Naive B cell (primary cell): ENCODE measurements around the gene PLEKHG1. TPM values are rescaled to one million over a fixed set of nuclear protein-coding genes. Genes with fewer than 3 reads are reported as not detected.

Experiments
- ATAC-seq, 2 donors: fragments of 150-1000 bp; cut with Tn5 transposase; 2 replicates each; pipeline ENCODE4 v1.10.0; 2021; ENCODE audit warnings: low read depth in 2 of 2, mild to moderate bottlenecking in 2 of 2, moderate library complexity in 2 of 2
- DNase-seq: peaks from one replicate; pipeline ENCODE4 v3.0.0; 2022
- H3K27ac Mint-ChIP-seq, 6 donors: one replicate each; pipeline ENCODE4 v1.8.0; 2020 to 2022; ENCODE audit warnings: mild to moderate bottlenecking in 6 of 6, mixed read lengths in 6 of 6, moderate library complexity in 5 of 6, inconsistent platforms in 2 of 6
- H3K27me3 Mint-ChIP-seq, 3 donors: one replicate each; pipeline ENCODE4 v1.8.0; 2021 to 2022; ENCODE audit warnings: mixed read lengths in 3 of 3, mild to moderate bottlenecking in 1 of 3
- H3K36me3 Mint-ChIP-seq, 2 donors: one replicate each; pipeline ENCODE4 v1.8.0; 2020 to 2022; ENCODE audit warnings: mixed read lengths in 2 of 2, inconsistent platforms in 1 of 2, mild to moderate bottlenecking in 1 of 2
- H3K4me1 Mint-ChIP-seq, 3 donors: one replicate each; pipeline ENCODE4 v1.8.0; 2020 to 2022; ENCODE audit warnings: mixed read lengths in 3 of 3, inconsistent platforms in 1 of 3, mild to moderate bottlenecking in 1 of 3, moderate library complexity in 1 of 3
- H3K4me3 Mint-ChIP-seq, 8 donors: one replicate each; pipeline ENCODE4 v1.8.0; 2020 to 2022; ENCODE audit warnings: mild to moderate bottlenecking in 8 of 8, mixed read lengths in 8 of 8, moderate library complexity in 8 of 8, inconsistent platforms in 2 of 8
- H3K9me3 Mint-ChIP-seq, 7 donors: one replicate each; pipeline ENCODE4 v1.8.0; 2020 to 2022; ENCODE audit warnings: mixed read lengths in 7 of 7, mild to moderate bottlenecking in 5 of 7, inconsistent platforms in 2 of 7, moderate library complexity in 1 of 7
- polyA plus RNA-seq, 6 donors: library from polyadenylated mRNA; unstranded; fragments of 300-500 nt; fragmentation: Illumina TruSeq; gene quantifications; one replicate each; pipeline ENCODE4 v1.2.3, GENCODE V29; 2021; ENCODE audit warnings: low read depth in 6 of 6

Gene PLEKHG1
- polyA plus RNA-seq, 6 donors from 2014 or later, result 38.3 to 82.2 (median 50.0) TPM

DNA sequence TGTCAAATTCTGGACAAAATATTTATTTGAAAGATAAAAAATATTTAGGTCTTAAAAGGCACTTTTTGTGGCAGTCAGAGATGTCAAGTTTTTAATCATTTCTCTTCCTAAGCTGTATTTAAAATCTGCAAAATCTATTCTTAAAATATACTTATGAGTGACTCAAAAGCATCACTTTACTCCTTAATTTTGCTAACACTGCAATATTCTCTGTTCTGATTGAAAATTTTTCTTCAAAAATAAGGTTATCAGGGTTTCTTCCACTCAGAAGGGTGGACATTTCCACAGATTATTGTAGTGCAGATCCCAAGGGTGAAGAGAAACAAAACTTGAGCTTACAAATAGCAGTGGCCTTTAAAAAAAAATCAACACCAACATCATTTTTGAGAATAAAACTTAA, 27.5 kb downstream of the PLEKHG1 start:
- Mint-ChIP-seq H3K36me3 (peaks cover 0 to 8% of the 10 kb centered on the region in 2 donors), H3K4me1 (peaks cover 71 to 91% (median 83%) of the 10 kb centered on the region in 3 donors), H3K9me3 (peaks cover 0 to 2% (median 0%) of the 10 kb centered on the region in 7 donors), H3K27me3 (no peaks in the 10 kb centered on the region), H3K4me3 (peak overlapping the region in 5 of 8 donors; percentile 35 to 85 (median 53)), H3K27ac (peak overlapping the region; percentile 73 to 100 (median 99))
- DNase-seq (no peak), ATAC-seq (no peak)

DNA sequence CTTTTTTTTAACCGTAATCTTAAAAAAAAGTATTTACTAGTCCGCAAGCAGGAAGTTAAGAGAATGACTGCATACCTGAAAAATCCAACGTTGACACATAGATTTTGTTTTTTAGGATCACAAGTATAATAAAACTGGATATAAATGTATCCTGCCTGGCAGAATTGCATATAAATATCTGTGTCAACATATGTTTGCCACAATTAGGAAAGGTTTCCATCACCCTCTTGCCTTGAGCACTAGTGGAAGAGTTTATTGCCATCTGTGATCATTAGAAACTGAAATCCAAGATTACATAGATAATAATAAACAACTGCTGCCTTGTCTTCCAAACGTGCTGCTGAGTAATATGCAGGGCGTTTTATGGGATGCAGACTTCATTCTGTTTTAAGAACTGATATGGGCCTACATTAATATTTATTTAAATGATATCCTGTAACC, 27.9 kb downstream of the PLEKHG1 start:
- Mint-ChIP-seq H3K4me3 (peak overlapping the region in 5 of 8 donors; percentile 9 to 56 (median 50)), H3K27ac (peak overlapping the region; percentile 73 to 100 (median 99)), H3K36me3 (peaks cover 0 to 8% of the 10 kb centered on the region in 2 donors), H3K27me3 (no peaks in the 10 kb centered on the region), H3K9me3 (peaks cover 0 to 2% (median 0%) of the 10 kb centered on the region in 7 donors), H3K4me1 (peaks cover 73 to 91% (median 83%) of the 10 kb centered on the region in 3 donors)
- DNase-seq (no peak), ATAC-seq (no peak)

DNA sequence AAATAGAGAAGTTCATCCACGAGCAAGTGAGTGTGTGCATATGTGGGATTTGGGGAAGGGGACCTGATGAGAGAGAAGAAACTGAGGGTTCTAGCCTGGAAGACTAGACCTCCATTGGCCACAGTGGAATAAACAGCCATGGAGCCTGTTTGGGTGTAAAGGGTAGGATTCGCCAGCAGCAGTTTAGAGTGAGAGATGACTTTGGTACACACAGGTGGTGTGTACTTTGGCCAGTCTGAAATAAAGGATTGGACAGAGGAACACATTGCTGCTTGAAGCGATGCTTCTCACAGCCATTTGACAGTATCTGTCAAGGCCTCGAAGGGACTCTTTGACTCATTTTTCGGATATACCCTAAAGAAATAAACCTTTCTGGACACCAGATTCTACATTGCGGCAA, 29.2 kb downstream of the PLEKHG1 start:
- peaks cover 77 to 94% (median 87%) of the 10 kb centered on the region in 3 donors for H3K4me1 Mint-ChIP-seq
- ATAC-seq, result no peak
- peaks cover 0 to 2% (median 0%) of the 10 kb centered on the region in 7 donors for H3K9me3 Mint-ChIP-seq
- DNase-seq, result no peak
- peaks cover 0 to 8% of the 10 kb centered on the region in 2 donors for H3K36me3 Mint-ChIP-seq
- H3K27me3 Mint-ChIP-seq, result no peaks in the 10 kb centered on the region
- H3K27ac Mint-ChIP-seq, result peak overlapping the region; percentile 30 to 99 (median 93)
- peak overlapping the region in 4 of 8 donors; percentile 3 to 33 (median 8) for H3K4me3 Mint-ChIP-seq

DNA sequence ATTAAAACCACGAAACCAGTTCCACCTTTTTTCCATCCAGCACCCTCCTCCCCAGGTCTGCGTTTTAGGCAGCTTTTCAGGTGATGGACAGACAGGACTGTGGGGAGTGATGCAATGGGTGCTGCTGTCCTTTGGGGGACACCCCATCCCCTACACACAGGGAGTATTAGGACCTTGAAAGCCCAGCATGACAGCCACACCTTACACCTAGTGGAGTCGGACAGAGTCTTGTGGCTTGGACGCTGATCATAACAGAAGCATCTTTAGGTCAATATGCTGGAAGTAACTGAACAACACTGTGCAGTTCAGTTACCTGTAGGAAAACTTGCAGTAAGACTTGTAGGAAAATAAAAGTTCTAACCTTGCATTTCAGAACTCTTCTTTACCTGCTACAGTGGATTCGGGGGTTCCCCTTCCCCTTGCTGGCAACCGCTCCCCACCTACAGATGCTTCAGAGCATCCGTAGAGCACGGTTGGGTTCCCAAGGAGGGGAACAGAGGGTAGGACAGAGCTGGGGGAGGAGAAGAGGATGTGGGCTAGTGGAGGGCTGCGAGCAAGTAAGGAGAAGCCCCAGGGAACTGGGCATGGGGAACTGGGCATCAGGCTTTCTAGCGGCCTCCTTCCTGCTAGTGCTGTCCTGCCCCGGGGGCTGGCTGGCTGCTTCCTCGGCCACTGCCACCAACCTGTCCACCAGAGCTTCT, 31.7 kb downstream of the PLEKHG1 start:
- peak; percentile 85 for DNase-seq
- peak; percentile 79 to 82 for ATAC-seq
- no peaks in the 10 kb centered on the region for H3K36me3 Mint-ChIP-seq
- H3K4me3 Mint-ChIP-seq, result peak overlapping the region; percentile 91 to 99 (median 98)
- peak overlapping the region; percentile 98 to 100 (median 99) for H3K27ac Mint-ChIP-seq
- H3K4me1 Mint-ChIP-seq, result peaks cover 75 to 93% (median 89%) of the 10 kb centered on the region in 3 donors
- no peaks in the 10 kb centered on the region for H3K9me3 Mint-ChIP-seq
- H3K27me3 Mint-ChIP-seq, result no peaks in the 10 kb centered on the region

DNA sequence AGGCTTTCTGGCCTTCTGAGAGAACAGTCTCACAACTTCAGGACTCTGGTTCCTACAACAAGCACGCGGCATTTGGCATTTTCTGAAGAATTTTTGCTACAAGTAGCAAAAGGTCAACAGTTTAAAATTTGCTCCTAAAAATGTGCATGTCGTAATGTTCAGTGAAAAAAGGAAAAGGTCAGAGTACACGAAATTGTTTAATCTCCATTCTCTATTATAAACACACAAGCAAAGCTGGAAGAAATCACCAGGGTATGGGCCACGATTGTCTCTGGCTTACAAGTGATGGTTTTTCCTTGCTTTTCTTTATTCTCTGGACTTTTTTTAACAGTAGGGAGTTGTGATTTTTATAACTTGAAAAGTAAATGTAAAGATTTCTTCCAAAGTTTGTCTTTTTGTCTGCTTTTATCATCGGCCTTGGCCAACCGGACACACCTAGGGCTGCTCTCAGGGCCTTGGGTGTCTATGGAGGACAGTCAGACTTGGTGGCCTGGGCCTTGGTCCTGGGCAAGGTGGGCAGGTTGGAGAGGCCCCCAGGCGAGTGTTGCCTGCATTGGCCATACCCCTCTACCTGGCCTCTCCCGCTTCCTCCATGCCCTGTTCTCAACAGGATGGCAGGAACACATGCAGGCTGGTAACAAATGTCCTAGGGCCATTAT, 32.4 kb downstream of the PLEKHG1 start:
- Mint-ChIP-seq H3K4me3 (peak overlapping the region; percentile 94 to 99 (median 98)), H3K27me3 (no peaks in the 10 kb centered on the region), H3K36me3 (no peaks in the 10 kb centered on the region), H3K9me3 (no peaks in the 10 kb centered on the region), H3K27ac (peak overlapping the region; percentile 98 to 100 (median 99)), H3K4me1 (peaks cover 77 to 93% (median 90%) of the 10 kb centered on the region in 3 donors)
- DNase-seq (no peak), ATAC-seq (no peak)

DNA sequence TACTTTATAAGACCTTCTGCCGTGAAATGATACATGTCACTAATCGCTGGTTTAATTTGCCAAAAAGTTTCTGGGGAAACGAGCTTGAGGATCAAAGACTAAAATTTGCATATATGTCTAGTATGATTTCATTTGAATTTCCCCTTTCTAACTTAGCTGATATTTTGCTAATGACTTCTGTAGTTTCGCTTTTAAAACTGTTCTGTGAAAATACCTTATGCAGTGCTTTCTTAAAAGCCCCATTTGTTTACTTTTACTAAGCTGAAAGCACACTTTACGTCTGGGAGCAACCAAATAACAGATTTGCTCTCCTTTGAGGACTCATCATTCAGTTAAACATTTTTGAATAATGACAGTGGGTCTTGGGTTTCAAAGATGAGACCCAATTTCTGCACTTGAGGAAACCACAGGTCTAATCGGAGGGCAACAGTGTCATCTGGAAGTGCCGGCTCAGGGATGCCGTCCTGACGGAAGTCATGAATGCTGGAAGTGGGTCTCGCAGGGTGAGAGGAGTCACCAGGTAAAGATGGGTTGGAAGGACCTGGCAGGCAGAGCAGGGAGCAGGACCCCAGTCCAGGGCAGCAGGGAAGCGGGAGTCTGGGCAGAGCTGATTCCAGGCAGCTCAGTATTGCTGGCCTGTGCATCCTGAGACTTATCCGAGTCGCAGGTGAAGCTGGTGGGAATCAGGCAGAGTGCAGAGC, 33.2 kb downstream of the PLEKHG1 start:
- peak overlapping the region; percentile 98 to 100 (median 99) for H3K27ac Mint-ChIP-seq
- H3K4me1 Mint-ChIP-seq, result peaks cover 79 to 93% (median 92%) of the 10 kb centered on the region in 3 donors
- H3K27me3 Mint-ChIP-seq, result no peaks in the 10 kb centered on the region
- no peaks in the 10 kb centered on the region for H3K9me3 Mint-ChIP-seq
- DNase-seq, result peak; percentile 68
- ATAC-seq, result peak; percentile 44 to 48
- peak overlapping the region; percentile 94 to 99 (median 98) for H3K4me3 Mint-ChIP-seq
- peaks cover 0 to under 1% of the 10 kb centered on the region in 2 donors for H3K36me3 Mint-ChIP-seq

DNA sequence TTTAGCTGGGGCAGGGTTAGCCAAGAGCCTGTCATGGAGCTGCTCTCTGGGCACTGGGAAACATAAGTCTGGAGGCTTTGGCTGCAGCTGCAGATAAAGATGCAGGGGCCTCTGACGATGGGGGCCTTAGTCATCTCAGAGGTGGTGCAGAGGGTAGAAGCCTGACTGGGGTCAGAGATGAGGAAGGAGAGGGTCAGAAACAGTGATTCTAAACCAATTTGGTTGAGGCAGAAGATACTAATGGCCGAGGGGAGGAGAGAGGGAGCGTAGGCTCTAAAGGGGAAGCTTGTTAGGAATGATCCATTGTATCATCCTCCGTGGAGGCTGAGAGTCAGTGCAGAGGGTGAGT, 33.8 kb downstream of the PLEKHG1 start:
- Mint-ChIP-seq H3K36me3 (peaks cover 0 to 6% of the 10 kb centered on the region in 2 donors), H3K4me1 (peaks cover 79 to 93% (median 92%) of the 10 kb centered on the region in 3 donors), H3K27ac (peak overlapping the region; percentile 98 to 100 (median 99)), H3K9me3 (no peaks in the 10 kb centered on the region), H3K4me3 (peak overlapping the region; percentile 94 to 99 (median 98)), H3K27me3 (no peaks in the 10 kb centered on the region)
- DNase-seq, result no peak
- no peak for ATAC-seq

DNA sequence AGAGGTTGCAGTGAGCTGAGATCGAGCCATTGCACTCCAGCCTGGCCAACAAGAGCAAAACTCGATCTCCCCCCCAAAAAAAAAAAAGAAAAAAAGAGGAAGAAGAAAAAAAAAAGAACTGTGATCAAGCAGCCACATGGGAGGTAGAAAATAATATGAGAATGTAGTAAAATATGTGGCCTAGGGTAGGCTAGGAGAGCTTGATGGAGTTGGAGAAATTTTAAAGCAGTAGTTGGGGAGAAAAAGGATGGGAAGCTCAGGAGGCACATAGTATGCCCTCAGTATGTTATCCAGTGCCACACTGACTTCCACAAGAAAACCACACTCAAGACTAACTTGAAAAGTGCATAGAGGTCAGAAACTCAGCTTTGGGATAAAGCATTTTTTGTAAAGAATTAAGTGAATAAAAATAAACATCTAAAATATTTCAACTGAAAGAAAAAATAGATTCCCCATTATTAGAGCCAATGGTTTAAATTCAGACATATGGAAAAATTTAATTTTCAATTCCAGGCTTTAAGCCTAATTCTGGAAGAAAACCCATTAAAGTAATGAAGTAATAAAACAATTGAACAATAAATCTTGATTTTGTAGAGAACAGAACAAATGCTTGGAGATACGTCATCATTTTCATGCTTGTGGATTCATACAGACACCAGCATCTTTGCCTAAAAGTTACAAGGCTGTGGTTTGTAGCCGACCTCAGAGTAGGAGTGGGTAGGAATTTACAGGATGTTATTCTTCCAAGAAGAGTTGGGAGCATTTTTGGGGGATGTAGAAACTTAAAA, 34.7 kb downstream of the PLEKHG1 start:
- peak; percentile 65 for DNase-seq
- Mint-ChIP-seq H3K4me1 (peaks cover 74 to 92% (median 86%) of the 10 kb centered on the region in 3 donors), H3K36me3 (peaks cover 1 to 11% of the 10 kb centered on the region in 2 donors), H3K9me3 (no peaks in the 10 kb centered on the region), H3K27ac (peak overlapping the region; percentile 98 to 100 (median 99)), H3K4me3 (peak overlapping the region; percentile 94 to 99 (median 98)), H3K27me3 (no peaks in the 10 kb centered on the region)
- ATAC-seq, result peak; percentile 11

DNA sequence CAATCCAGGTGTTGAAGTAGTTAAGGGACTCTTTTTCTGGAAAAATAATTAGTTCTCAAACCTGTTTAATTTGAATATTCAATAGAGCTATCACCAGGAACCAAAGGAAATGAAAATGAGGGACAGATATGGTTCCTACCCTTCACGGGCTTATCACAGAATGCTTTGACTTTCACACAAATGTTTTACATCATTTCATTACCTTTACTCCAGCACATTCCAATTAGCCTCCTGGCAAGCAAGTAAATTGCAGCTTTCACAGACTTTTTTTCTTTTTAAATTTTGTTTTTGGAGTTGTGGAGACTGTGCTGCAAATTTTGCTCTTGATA, 35.2 kb downstream of the PLEKHG1 start:
- Mint-ChIP-seq H3K27me3 (no peaks in the 10 kb centered on the region), H3K36me3 (peaks cover 7 to 16% of the 10 kb centered on the region in 2 donors), H3K9me3 (no peaks in the 10 kb centered on the region), H3K4me1 (peaks cover 77 to 96% (median 90%) of the 10 kb centered on the region in 3 donors), H3K27ac (peak overlapping the region; percentile 63 to 100 (median 99)), H3K4me3 (peak overlapping the region; percentile 73 to 99 (median 98))
- ATAC-seq (no peak), DNase-seq (no peak)

DNA sequence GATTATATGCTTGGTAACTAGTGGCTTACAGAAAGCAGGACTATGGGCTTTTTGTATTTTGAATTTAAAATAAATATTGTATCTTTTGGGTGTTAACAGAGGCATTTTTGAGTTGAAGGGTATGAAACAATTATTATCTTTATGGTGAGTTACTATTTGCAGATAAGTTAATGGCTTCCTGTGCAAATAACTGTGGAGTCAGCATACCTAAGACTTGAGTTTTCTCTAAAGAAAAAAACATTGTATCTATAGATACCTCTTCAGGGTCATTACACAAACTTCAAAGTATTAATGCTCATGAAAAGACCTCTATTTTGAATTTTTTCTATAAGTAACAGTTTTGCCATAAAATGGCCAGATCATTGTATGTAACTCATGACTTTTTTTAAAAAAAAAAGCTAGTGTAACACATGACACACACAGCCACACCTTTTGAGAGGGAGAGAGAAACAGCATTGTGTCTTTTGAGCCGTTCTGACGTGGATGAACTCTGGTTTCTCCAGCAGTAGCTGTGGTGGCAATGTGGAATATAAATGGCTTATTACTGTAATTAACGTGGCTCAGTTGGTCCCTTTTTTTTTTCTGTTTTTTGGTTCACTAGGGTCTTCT, 36.3 kb downstream of the PLEKHG1 start:
- ATAC-seq (peak in 1 of 2 donors; percentile 7), DNase-seq (no peak)
- H3K27me3 Mint-ChIP-seq, result no peaks in the 10 kb centered on the region
- H3K9me3 Mint-ChIP-seq, result no peaks in the 10 kb centered on the region
- H3K4me1 Mint-ChIP-seq, result peaks cover 76 to 96% (median 90%) of the 10 kb centered on the region in 3 donors
- peaks cover 15 to 26% of the 10 kb centered on the region in 2 donors for H3K36me3 Mint-ChIP-seq
- H3K4me3 Mint-ChIP-seq, result peak overlapping the region; percentile 27 to 99 (median 97)
- peak overlapping the region; percentile 91 to 100 (median 99) for H3K27ac Mint-ChIP-seq

DNA sequence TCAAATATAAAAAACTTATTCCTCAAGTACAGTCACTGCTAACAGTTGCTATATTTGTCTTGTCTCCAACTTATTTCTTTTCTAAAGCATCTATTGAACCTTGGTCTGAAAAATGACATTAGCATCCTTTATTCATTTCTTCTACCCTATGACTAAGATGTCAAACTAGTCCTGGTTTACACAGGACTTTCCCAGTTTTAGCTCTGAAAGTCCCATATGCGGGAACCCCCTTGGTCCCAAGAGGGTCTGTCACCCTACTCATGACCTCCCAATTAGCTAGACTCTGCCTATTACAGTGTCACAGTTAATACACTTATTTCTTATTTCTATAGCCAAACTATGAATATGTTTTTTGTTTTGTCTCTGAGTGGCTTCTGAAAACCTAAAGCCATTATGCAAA, 37.1 kb downstream of the PLEKHG1 start:
- DNase-seq (no peak), ATAC-seq (peak; percentile 12 to 26)
- H3K27me3 Mint-ChIP-seq, result no peaks in the 10 kb centered on the region
- peaks cover 72 to 91% (median 88%) of the 10 kb centered on the region in 3 donors for H3K4me1 Mint-ChIP-seq
- peak overlapping the region; percentile 27 to 99 (median 97) for H3K4me3 Mint-ChIP-seq
- no peaks in the 10 kb centered on the region for H3K9me3 Mint-ChIP-seq
- H3K27ac Mint-ChIP-seq, result peak overlapping the region; percentile 91 to 100 (median 99)
- H3K36me3 Mint-ChIP-seq, result peaks cover 15 to 26% of the 10 kb centered on the region in 2 donors

DNA sequence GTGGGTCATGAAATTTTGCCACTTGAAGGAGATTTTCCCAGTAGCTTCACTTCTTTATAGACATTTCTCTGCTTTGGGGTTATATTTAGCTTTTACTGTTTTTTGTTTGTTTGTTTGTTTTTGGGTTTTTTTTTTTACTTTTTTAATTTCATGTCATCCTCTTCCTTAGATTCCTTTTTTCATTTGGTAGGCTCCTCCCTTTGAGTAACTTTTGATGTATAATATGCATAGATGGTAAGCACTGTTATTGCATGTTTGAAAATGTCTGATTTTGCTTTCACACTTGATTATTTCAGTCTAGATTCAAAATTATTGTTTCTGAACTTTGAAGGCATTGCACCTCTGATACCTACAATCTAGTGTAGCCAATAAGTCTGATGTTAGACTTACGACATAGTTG, 37.6 kb downstream of the PLEKHG1 start:
- Mint-ChIP-seq H3K36me3 (peaks cover 15 to 26% of the 10 kb centered on the region in 2 donors), H3K4me1 (peaks cover 68 to 91% (median 84%) of the 10 kb centered on the region in 3 donors)

More for the DNA sequence above, 37.6 kb downstream of the PLEKHG1 start:
- no peaks in the 10 kb centered on the region for H3K27me3 Mint-ChIP-seq
- H3K27ac Mint-ChIP-seq, result peak overlapping the region; percentile 91 to 100 (median 99)
- H3K4me3 Mint-ChIP-seq, result peak overlapping the region; percentile 27 to 99 (median 97)
- no peak for ATAC-seq
- no peaks in the 10 kb centered on the region for H3K9me3 Mint-ChIP-seq
- DNase-seq, result no peak
